DOHH2 (cell line): ENCODE data around the gene CTSD.

Experiments
- H3F3A ChIP-seq: fragments of 200-600 bp; sonication (generic), shearing (Covaris generic); 2 replicates; pipeline ENCODE4 v1.6.0; 2016; ENCODE audit warnings: antibody characterized with exemption, mild to moderate bottlenecking; ENCODE audit not compliant: control insufficient read depth, insufficient read depth
- H3K27ac ChIP-seq: fragments of 200-600 bp; sonication (generic); 2 replicates; pipeline ENCODE4 v1.5.1; 2014; ENCODE audit warnings: low read depth, mild to moderate bottlenecking, low read length, moderate library complexity
- H3K27me3 ChIP-seq: fragments of 200-600 bp; sonication (generic); 2 replicates; pipeline ENCODE4 v1.6.1; 2014; ENCODE audit warnings: mild to moderate bottlenecking, low read length, mixed read lengths; ENCODE audit not compliant: control insufficient read depth
- H3K36me3 ChIP-seq: fragments of 200-600 bp; sonication (generic); 2 replicates; pipeline ENCODE4 v1.6.1; 2014; ENCODE audit warnings: mild to moderate bottlenecking, low read length, moderate library complexity, mixed read lengths; ENCODE audit not compliant: control insufficient read depth
- H3K4me1 ChIP-seq: fragments of 200-600 bp; sonication (generic); 2 replicates; pipeline ENCODE4 v1.6.1; 2014; ENCODE audit warnings: mild to moderate bottlenecking, low read length, mixed read lengths; ENCODE audit not compliant: control insufficient read depth
- H3K4me2 ChIP-seq: fragments of 200-600 bp; sonication (generic); 2 replicates; pipeline ENCODE4 v1.6.0; 2014; ENCODE audit warnings: mild to moderate bottlenecking, low read length, moderate library complexity
- H3K4me3 ChIP-seq: fragments of 200-600 bp; sonication (generic); 2 replicates; pipeline ENCODE4 v1.5.1; 2014; ENCODE audit warnings: mild to moderate bottlenecking, low read length, mixed read lengths
- H3K79me2 ChIP-seq: fragments of 200-600 bp; sonication (generic); 2 replicates; pipeline ENCODE4 v1.6.1; 2014; ENCODE audit warnings: mild to moderate bottlenecking, low read length, mixed read lengths; ENCODE audit not compliant: control insufficient read depth
- H3K9me2 ChIP-seq: fragments of 200-600 bp; sonication (generic); replicated peaks from 2 replicates; pipeline ENCODE4 v1.6.1; 2014; ENCODE audit warnings: mild to moderate bottlenecking, low read length, mixed read lengths; ENCODE audit not compliant: control insufficient read depth
- H3K9me3 ChIP-seq: fragments of 200-600 bp; sonication (generic); 2 replicates; pipeline ENCODE4 v1.6.1; 2014; ENCODE audit warnings: antibody characterized with exemption, low read length, mixed read lengths; ENCODE audit not compliant: control insufficient read depth, insufficient read depth
- H4K20me1 ChIP-seq: fragments of 200-600 bp; sonication (generic); 2 replicates; pipeline ENCODE4 v1.6.0; 2014; ENCODE audit warnings: low read depth, mild to moderate bottlenecking, antibody characterized with exemption, low read length, moderate library complexity; ENCODE audit not compliant: control insufficient read depth, insufficient read depth
- CTCF ChIP-seq: fragments of 200-600 bp; sonication (generic); IDR thresholded peaks from one replicate; pipeline ENCODE4 v1.5.1; 2014; ENCODE audit warnings: antibody characterized with exemption, mild to moderate bottlenecking, low read depth, low read length; ENCODE audit not compliant: poor library complexity, severe bottlenecking
- EZH2phosphoT487 ChIP-seq: fragments of 200-600 bp; sonication (generic); IDR thresholded peaks from 2 replicates; pipeline ENCODE4 v1.6.1; 2017; ENCODE audit warnings: borderline replicate concordance, mild to moderate bottlenecking, antibody characterized with exemption, low read length, moderate library complexity, mixed read lengths

The CTSD gene

GRCh38 chr11:1768141-1768469 is 4.4 kb upstream of the CTSD start:
- no peaks in the 10 kb centered on the region for H3F3A ChIP-seq
- TF ChIP-seq CTCF (no peak), EZH2phosphoT487 (no peak)
- no peaks in the 10 kb centered on the region for H4K20me1 ChIP-seq
- no peak overlapping the region for H3K27ac ChIP-seq
- no peaks in the 10 kb centered on the region for H3K36me3 ChIP-seq
- no peaks in the 10 kb centered on the region; the same call in 1 of the 2 replicates for H3K27me3 ChIP-seq
- H3K4me3 ChIP-seq: no peak overlapping the region
- H3K9me3 ChIP-seq: no peaks in the 10 kb centered on the region
- H3K4me2 ChIP-seq: no peak overlapping the region
- H3K4me1 ChIP-seq: peaks cover 9% of the 10 kb centered on the region
- no peaks in the 10 kb centered on the region for H3K79me2 ChIP-seq
- H3K9me2 ChIP-seq: no peaks in the 10 kb centered on the region

- no peaks in the 10 kb centered on the region for H3F3A ChIP-seq
- H3K9me3 ChIP-seq: no peaks in the 10 kb centered on the region
- no peak overlapping the region for H3K4me2 ChIP-seq
- H3K4me1 ChIP-seq: peaks cover 13% of the 10 kb centered on the region
- H3K9me2 ChIP-seq: no peaks in the 10 kb centered on the region
- no peak overlapping the region for H3K4me3 ChIP-seq
- H4K20me1 ChIP-seq: no peaks in the 10 kb centered on the region
- no peaks in the 10 kb centered on the region; the same call in 1 of the 2 replicates for H3K27me3 ChIP-seq
- no peaks in the 10 kb centered on the region for H3K36me3 ChIP-seq
- TF ChIP-seq CTCF (no peak), EZH2phosphoT487 (no peak)
- no peak overlapping the region for H3K27ac ChIP-seq
- no peaks in the 10 kb centered on the region for H3K79me2 ChIP-seq
Measured at GRCh38 chr11:1767399-1768140, 3.8 kb upstream of the CTSD start.

- Histone ChIP-seq H3K36me3 (no peaks in the 10 kb centered on the region), H3K27ac (no peak overlapping the region), H3K9me2 (no peaks in the 10 kb centered on the region), H3K9me3 (no peaks in the 10 kb centered on the region), H3K27me3 (no peaks in the 10 kb centered on the region; the same call in 1 of the 2 replicates), H3K4me3 (no peak overlapping the region), H3F3A (no peaks in the 10 kb centered on the region), H3K4me2 (no peak overlapping the region), H3K4me1 (peaks cover 13% of the 10 kb centered on the region), H4K20me1 (no peaks in the 10 kb centered on the region), H3K79me2 (no peaks in the 10 kb centered on the region)
- TF ChIP-seq CTCF: no peak
- no peak for TF ChIP-seq EZH2phosphoT487
Measured at GRCh38 chr11:1766719-1767398, 3.1 kb upstream of the CTSD start.
